ENCODE data around the gene GALNT2.

GALNT2 gene

GRCh38 chr1:230273141-230273710, 206.2 kb downstream of the GALNT2 start:
- Histone ChIP-seq H4K20me1 (ENCODE audit: insufficient read depth, low read length) (no peaks in the 10 kb centered on the region), H3K27ac (ENCODE audit: low read length) (no peak overlapping the region)

GRCh38 chr1:230274254-230274653, 207.2 kb downstream of the GALNT2 start:
- Histone ChIP-seq H3K9me3 (replicated peaks; ENCODE audit: insufficient read depth, low read length) (no peaks in the 10 kb centered on the region), H3K4me3 (ENCODE audit: low read length) (no peak overlapping the region), H4K20me1 (ENCODE audit: insufficient read depth, low read length) (no peaks in the 10 kb centered on the region), H3K27me3 (replicated peaks; ENCODE audit: insufficient read depth, low read length) (no peaks in the 10 kb centered on the region), H3K27ac (ENCODE audit: low read length) (no peak overlapping the region), H3K4me1 (ENCODE audit: low read length) (no peaks in the 10 kb centered on the region), H3K79me2 (ENCODE audit: low read length) (no peaks in the 10 kb centered on the region), H3K9me2 (replicated peaks; ENCODE audit: insufficient read depth, low read length) (no peaks in the 10 kb centered on the region), H3F3A (ENCODE audit: insufficient read depth, low read length) (no peaks in the 10 kb centered on the region), H3K4me2 (ENCODE audit: low read depth, low read length) (no peak overlapping the region), H3K9ac (ENCODE audit: low read length) (no peak overlapping the region), H2AFZ (ENCODE audit: low read length) (no peak overlapping the region), H3K36me3 (replicated peaks; ENCODE audit: insufficient read depth, low read length) (peaks cover 10% of the 10 kb centered on the region; the same call in 1 of the 2 replicates)
- TF ChIP-seq EZH2 (optimal IDR thresholded peaks at IDR 0.05; ENCODE audit: low read depth, low read length) (no peak), EZH2phosphoT487 (IDR thresholded peaks at IDR 0.05; ENCODE audit: low read length) (no peak), CTCF (IDR thresholded peaks at IDR 0.05; ENCODE audit: low read length) (no peak)
- DNase-seq = no peak

More at GRCh38 chr1:230273141-230273710, 206.2 kb downstream of the GALNT2 start:
- Histone ChIP-seq H3K4me2 (ENCODE audit: low read depth, low read length) (no peak overlapping the region), H3K4me1 (ENCODE audit: low read length) (no peaks in the 10 kb centered on the region), H3K36me3 (replicated peaks; ENCODE audit: insufficient read depth, low read length) (peaks cover 10% of the 10 kb centered on the region; the same call in 1 of the 2 replicates), H3K4me3 (ENCODE audit: low read length) (no peak overlapping the region), H3K9me2 (replicated peaks; ENCODE audit: insufficient read depth, low read length) (no peaks in the 10 kb centered on the region), H3K79me2 (ENCODE audit: low read length) (no peaks in the 10 kb centered on the region), H3K27me3 (replicated peaks; ENCODE audit: insufficient read depth, low read length) (no peaks in the 10 kb centered on the region), H3F3A (ENCODE audit: insufficient read depth, low read length) (no peaks in the 10 kb centered on the region), H3K9me3 (replicated peaks; ENCODE audit: insufficient read depth, low read length) (no peaks in the 10 kb centered on the region), H3K9ac (ENCODE audit: low read length) (no peak overlapping the region), H2AFZ (ENCODE audit: low read length) (no peak overlapping the region)
- DNase-seq = no peak
- TF ChIP-seq CTCF (IDR thresholded peaks at IDR 0.05; ENCODE audit: low read length) (no peak), EZH2 (optimal IDR thresholded peaks at IDR 0.05; ENCODE audit: low read depth, low read length) (no peak)

- H2AFZ ChIP-seq (ENCODE audit: low read length) = no peak overlapping the region
- peaks cover 10% of the 10 kb centered on the region; the same call in 1 of the 2 replicates for H3K36me3 ChIP-seq (replicated peaks; ENCODE audit: insufficient read depth, low read length)
- H3F3A ChIP-seq (ENCODE audit: insufficient read depth, low read length) = no peaks in the 10 kb centered on the region
- no peak for TF ChIP-seq CTCF (IDR thresholded peaks at IDR 0.05; ENCODE audit: low read length)
- no peak for TF ChIP-seq EZH2phosphoT487 (IDR thresholded peaks at IDR 0.05; ENCODE audit: low read length)
- no peak for TF ChIP-seq EZH2 (optimal IDR thresholded peaks at IDR 0.05; ENCODE audit: low read depth, low read length)
- no peaks in the 10 kb centered on the region for H4K20me1 ChIP-seq (ENCODE audit: insufficient read depth, low read length)
- H3K9me3 ChIP-seq (replicated peaks; ENCODE audit: insufficient read depth, low read length) = no peaks in the 10 kb centered on the region
- no peak overlapping the region for H3K9ac ChIP-seq (ENCODE audit: low read length)
- H3K4me2 ChIP-seq (ENCODE audit: low read depth, low read length) = no peak overlapping the region
- no peak for DNase-seq
- H3K79me2 ChIP-seq (ENCODE audit: low read length) = no peaks in the 10 kb centered on the region
- H3K4me1 ChIP-seq (ENCODE audit: low read length) = no peaks in the 10 kb centered on the region
- no peak overlapping the region for H3K27ac ChIP-seq (ENCODE audit: low read length)
- no peak overlapping the region for H3K4me3 ChIP-seq (ENCODE audit: low read length)
- H3K9me2 ChIP-seq (replicated peaks; ENCODE audit: insufficient read depth, low read length) = no peaks in the 10 kb centered on the region
- no peaks in the 10 kb centered on the region for H3K27me3 ChIP-seq (replicated peaks; ENCODE audit: insufficient read depth, low read length)
Observed at GRCh38 chr1:230276401-230276800, 209.4 kb downstream of the GALNT2 start.

Data from MM.1S (cell line).